Brain microvascular endothelial cell (primary cell): ENCODE data around the gene AEBP1.

Experiments used
- DNase-seq: peaks from one replicate; pipeline ENCODE4 v3.0.0-alpha.2; 2020
- H3K27ac ChIP-seq: fragments of 250-450 bp; sonication (Bioruptor Pico); 2 replicates; pipeline ENCODE4 v1.5.1; 2020; ENCODE audit warnings: mild to moderate bottlenecking, moderate library complexity
- H3K27me3 ChIP-seq: fragments of 250-450 bp; sonication (Bioruptor Pico); replicated peaks from 2 replicates; pipeline ENCODE4 v1.5.1; 2020; ENCODE audit warnings: mild to moderate bottlenecking
- H3K36me3 ChIP-seq: fragments of 250-450 bp; sonication (Bioruptor Pico); replicated peaks from 2 replicates; pipeline ENCODE4 v1.5.1; 2020; ENCODE audit warnings: mild to moderate bottlenecking
- H3K4me3 ChIP-seq: 2 replicates; pipeline ENCODE4 v1.5.1; 2011; ENCODE audit warnings: low read depth, mild to moderate bottlenecking, control low read depth, low read length, moderate library complexity
- in situ Hi-C: cut with HindIII; loops from 2 replicates; pipeline ENCODE4 v1.10.0; 2017; ENCODE audit warnings: low sequenced_read_pairs, low pct_ligation_motif_present
- TF ChIP-seq, protein P1 (sequence below): IDR thresholded peaks from 2 replicates; pipeline ENCODE4 v1.5.1; 2011; ENCODE audit warnings: low read depth, mild to moderate bottlenecking, moderate library complexity, low read length, control low read depth, inconsistent platforms; ENCODE audit errors: missing control alignments

AEBP1 gene

DNA sequence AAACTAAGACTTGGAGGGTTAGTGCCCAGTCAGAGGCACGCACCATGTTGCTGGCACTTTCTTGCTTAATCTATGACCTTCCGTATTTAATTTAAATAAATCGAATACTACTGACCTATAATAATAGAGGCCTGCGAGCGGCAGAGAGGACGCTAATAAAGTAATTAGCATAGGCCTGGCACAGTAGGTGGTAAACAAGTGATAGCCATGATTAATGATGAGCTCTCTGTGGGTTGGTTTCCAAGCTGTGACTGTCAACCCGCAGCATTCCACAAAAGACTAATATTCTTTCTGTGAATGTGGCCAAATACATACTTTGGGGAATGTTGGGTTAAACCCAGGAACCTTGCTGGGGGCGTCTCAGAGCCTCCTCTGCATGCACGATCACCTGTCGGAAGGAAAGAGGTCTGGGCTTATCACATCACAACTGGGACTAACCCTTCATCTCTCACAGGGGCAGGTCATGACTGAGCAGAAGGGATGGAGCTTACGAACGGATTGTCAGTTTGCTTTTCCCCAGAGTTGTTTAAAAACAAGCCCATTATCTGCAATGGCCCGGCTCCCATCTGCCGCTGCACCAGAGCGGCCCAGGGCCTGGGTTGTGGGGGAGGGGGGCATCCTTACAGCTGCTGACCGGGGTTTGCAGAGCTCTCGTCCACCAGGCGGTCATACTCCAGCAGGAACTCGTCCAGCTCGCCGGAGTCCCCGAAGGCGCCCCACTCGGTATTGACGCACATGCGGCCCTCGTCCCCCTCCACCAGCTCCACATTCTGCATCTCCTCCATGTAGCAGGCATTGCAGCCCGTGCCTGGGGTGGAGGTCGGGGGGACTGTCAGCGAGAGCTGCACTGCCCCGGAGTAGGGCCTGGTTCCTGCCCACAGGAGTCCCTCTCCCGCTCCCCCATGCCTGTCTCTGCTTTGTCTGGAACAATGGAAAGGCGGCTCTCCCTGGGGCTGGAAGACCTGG lies 43.2 kb downstream of the AEBP1 start:
- in situ Hi-C loops = no loop called here
- Histone ChIP-seq H3K27me3 (no peaks in the 10 kb centered on the region), H3K36me3 (no peaks in the 10 kb centered on the region), H3K4me3 (no peak overlapping the region), H3K27ac (no peak overlapping the region)
- DNase-seq = no peak
- TF ChIP-seq, protein P1, sequence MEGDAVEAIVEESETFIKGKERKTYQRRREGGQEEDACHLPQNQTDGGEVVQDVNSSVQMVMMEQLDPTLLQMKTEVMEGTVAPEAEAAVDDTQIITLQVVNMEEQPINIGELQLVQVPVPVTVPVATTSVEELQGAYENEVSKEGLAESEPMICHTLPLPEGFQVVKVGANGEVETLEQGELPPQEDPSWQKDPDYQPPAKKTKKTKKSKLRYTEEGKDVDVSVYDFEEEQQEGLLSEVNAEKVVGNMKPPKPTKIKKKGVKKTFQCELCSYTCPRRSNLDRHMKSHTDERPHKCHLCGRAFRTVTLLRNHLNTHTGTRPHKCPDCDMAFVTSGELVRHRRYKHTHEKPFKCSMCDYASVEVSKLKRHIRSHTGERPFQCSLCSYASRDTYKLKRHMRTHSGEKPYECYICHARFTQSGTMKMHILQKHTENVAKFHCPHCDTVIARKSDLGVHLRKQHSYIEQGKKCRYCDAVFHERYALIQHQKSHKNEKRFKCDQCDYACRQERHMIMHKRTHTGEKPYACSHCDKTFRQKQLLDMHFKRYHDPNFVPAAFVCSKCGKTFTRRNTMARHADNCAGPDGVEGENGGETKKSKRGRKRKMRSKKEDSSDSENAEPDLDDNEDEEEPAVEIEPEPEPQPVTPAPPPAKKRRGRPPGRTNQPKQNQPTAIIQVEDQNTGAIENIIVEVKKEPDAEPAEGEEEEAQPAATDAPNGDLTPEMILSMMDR = no peak

DNA sequence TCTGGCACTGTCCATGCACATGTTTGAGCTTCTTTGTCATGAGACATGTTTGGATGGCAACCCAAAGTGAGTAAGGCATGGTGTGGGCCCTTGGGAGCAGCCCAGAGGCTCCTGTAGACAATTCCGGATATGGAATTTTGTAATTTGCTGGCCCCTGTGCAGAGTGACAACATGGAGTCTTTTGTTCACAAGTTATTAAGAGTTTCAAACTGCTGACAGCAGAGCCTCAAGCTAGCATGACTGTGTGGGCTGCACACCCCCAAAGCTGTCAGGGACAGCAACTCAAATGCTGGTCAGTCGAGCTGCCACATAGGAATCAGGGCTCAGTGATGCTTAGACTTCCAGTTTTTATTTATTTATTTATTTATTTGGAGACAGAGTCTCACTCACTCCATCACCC lies 44.0 kb downstream of the AEBP1 start:
- in situ Hi-C loops = no loop called here
- TF ChIP-seq, protein P1 = no peak
- Histone ChIP-seq H3K27ac (no peak overlapping the region), H3K4me3 (no peak overlapping the region), H3K36me3 (no peaks in the 10 kb centered on the region), H3K27me3 (no peaks in the 10 kb centered on the region)
- no peak for DNase-seq

DNA sequence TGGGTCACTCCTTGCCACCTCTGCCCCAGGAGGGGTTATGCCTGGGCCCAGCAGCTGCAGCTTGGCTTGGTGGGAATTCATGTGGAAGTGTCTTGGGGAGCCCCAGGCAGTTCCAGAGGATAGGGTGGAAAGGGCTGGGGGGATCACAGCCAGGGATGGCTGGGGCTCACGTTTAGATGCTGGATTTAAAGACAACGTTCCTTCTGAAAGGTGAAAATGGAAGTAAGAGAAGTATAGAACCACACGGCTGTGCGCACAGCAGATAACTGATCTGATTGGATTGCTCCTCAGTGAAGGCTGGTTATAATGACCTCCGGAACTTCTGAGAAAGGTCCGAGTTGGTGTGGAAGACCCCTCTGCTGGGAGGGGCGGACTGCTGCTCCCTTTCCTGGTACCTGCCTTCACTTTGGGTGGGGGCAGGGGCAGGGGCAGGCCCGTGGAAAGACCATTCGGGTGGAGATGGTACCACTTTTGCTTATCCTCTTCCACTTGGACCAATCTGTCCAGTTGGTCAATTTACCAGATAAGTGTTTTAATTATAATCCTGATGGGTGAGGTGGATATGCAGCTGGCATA lies 44.9 kb downstream of the AEBP1 start:
- no peaks in the 10 kb centered on the region for H3K36me3 ChIP-seq
- in situ Hi-C loops = no loop called here
- TF ChIP-seq, protein P1 = no peak
- DNase-seq = no peak
- H3K27me3 ChIP-seq = no peaks in the 10 kb centered on the region
- H3K4me3 ChIP-seq = no peak overlapping the region
- H3K27ac ChIP-seq = no peak overlapping the region

DNA sequence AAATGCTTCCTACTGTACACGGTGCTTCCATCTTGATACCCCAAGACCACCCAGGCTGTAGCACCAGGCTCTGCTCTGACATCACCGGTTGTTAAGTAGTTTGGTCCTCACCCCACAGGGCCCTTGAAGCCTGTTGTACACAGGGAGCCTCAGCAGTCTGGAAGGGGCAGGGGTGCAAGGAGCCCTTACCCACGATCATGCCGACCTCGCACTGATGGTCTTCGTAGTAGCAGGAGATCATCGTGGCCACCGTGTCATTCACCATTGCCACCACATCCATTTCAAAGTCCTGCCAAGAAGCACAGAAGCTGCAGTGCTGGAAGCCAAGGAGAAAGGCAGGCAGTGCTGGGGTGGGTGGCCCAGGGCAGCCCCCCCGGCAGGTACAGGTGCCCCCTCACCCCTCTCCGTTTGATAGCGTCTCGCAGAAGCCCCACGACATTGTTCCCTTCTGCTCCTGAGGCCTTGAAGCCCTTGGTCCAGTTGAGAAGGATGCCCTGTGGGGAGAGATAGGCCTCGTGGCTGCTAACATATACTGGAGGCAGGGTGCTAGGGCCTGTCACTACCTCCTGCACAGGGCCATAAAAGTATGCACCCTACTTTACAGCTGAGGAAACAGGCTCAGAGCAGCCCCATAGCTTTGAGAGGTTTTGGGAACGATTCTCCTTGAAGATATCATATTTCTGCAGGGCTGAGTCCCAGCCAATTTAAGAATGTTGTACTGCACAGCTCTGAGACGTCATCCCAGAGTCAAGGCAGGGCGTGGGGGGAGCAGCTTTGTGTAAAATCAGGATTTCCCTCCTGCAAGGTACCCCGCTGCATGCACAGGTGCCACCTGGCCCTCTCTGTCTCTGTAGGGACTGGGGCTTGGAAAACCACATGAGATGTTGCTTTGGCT lies 45.7 kb downstream of the AEBP1 start:
- in situ Hi-C loops = no loop called here
- no peaks in the 10 kb centered on the region for H3K36me3 ChIP-seq
- H3K27ac ChIP-seq = no peak overlapping the region
- H3K27me3 ChIP-seq = no peaks in the 10 kb centered on the region
- H3K4me3 ChIP-seq = no peak overlapping the region
- DNase-seq = no peak
- TF ChIP-seq, protein P1 = no peak

DNA sequence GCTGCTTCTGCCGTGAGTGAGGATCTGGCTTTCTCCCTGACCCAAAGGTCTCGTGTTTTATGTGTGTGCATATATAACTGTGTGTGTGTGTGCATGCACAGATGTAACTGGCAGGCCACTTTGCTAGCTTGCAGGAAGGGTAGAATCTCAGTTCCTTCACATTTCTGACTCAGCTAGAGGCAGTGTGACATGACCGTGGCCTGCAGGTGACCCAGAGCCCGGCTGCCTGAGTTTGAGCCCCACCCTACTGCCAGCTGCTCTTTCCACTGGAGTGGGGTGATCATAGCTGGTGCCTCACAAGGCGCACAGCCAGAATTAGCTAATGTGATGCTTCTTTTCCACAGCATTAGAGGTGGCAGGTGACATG lies 46.3 kb downstream of the AEBP1 start:
- Histone ChIP-seq H3K27ac (no peak overlapping the region), H3K36me3 (no peaks in the 10 kb centered on the region), H3K4me3 (no peak overlapping the region), H3K27me3 (no peaks in the 10 kb centered on the region)
- in situ Hi-C loops = no loop called here
- no peak for DNase-seq
- TF ChIP-seq, protein P1 = no peak
